SH-SY5Y (cell line): ENCODE results near the gene GPR180.

Experiments
- GATA2 ChIP-seq: IDR thresholded peaks from 2 replicates; pipeline ENCODE4 v1.6.1; 2011; ENCODE audit warnings: mild to moderate bottlenecking, low read depth, low read length
- GATA3 ChIP-seq: IDR thresholded peaks from 2 replicates; pipeline ENCODE4 v1.6.1; 2011; ENCODE audit warnings: low read depth, mild to moderate bottlenecking, low read length, moderate library complexity

GPR180 gene

DNA sequence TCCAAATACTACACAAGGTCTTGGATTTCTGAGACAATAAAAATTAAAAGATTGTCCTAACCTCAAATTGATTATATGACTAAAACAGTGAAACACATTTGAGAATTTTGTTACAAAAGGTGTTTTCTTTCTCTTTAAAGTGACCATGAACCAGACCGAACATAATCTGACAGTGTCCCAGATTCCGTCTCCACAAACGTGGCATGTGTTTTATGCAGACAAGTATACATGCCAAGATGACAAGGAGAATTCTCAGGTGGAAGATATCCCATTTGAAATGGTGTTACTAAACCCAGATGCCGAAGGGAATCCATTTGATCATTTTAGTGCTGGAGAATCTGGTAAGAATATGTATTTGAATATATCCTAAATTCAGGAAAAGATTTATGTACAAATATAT lies 10.4 kb downstream of the GPR180 start:
- TF ChIP-seq GATA3 (no peak), GATA2 (no peak)

GRCh38 chr13:94613051-94613450 lies 11.4 kb downstream of the GPR180 start:
- TF ChIP-seq GATA3 (no peak), GATA2 (no peak)

GRCh38 chr13:94617389-94618000 lies 15.8 kb downstream of the GPR180 start:
- no peak for TF ChIP-seq GATA3
- TF ChIP-seq GATA2, result no peak

- TF ChIP-seq GATA3, result no peak
- TF ChIP-seq GATA2, result no peak
Measured at GRCh38 chr13:94620286-94620896, 18.7 kb downstream of the GPR180 start.

GRCh38 chr13:94622344-94622743 lies 20.7 kb downstream of the GPR180 start:
- TF ChIP-seq GATA3 (no peak), GATA2 (no peak)

GRCh38 chr13:94623316-94623715 lies 21.7 kb downstream of the GPR180 start:
- TF ChIP-seq GATA3 (no peak), GATA2 (no peak)

- TF ChIP-seq GATA2 (no peak), GATA3 (no peak)
Measured at GRCh38 chr13:94630858-94631257, 29.2 kb downstream of the GPR180 start.

GRCh38 chr13:94632226-94632980 lies 30.7 kb downstream of the GPR180 start:
- TF ChIP-seq GATA2 (no peak), GATA3 (no peak)

DNA sequence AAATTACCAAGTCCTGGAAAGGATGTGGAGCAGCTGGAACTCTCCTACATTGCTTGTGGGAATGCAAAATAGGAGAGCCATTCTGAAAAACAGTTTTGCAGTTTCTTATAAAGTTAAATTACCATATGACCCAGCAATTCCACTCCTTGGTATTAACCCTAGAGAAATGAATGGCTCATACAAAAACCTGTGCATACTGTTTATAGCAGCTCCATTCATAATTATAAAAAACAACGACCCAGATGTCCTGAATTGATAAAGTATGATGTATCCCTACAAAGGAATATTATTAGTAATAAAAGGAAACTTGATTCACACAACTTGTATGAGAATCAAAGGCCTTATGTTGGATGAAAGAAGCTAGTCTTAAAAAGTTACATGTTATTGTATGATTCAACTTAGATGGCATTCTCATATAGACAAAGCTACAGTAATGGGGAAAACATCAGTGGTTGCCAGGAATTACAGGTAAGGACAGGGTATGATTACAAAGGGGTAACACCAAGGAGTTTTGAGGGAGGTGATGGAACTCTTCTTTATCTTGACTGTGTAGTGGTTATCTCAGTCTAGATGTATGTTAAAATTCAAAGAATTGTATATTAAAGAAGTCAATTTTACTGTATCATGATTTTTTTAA lies 35.4 kb downstream of the GPR180 start:
- TF ChIP-seq GATA3, result no peak
- TF ChIP-seq GATA2, result no peak

DNA sequence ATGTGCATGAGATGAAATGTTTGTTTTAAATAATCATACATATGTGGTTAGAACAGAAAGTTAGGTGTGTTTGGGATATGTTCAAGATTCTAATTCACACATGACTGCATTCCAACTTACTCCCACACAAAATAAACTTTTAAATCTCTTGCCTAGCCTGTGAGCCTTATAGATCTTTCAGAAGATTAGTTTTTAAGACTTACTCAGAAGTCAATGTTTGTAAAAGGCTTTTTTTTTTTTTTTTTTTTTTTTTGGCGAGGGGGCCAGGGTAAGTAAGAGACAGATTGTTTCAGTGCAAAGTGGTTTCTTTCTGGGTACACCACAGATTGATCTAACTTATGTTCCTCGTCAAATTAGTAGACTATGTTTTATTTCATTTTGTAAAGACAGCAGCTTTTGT lies 39.1 kb downstream of the GPR180 start:
- TF ChIP-seq GATA2, result no peak
- no peak for TF ChIP-seq GATA3

DNA sequence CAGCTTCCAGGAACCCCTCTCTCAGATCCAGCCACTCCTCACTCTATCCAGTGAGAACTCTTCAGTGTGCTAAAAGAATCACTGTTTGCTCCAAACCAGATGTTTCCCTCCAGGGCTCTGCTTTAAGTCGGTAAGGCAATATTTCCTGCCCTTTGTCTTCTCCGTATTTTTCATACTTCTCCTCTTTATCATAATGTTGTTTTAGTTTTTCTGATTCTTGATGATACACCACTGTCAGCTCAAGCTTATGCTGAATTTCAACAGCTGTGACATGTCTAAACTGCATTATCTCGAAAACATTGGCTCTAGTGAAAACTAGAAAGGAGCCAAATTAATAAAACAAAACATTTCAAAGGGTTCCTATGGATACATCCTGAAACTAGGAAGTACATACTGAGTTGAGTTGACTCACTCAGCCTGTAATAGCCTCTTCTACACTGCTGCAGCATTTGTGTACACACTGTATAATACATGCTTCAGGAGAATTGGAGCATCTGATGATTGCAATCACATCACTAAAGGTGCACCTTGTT lies 39.8 kb downstream of the GPR180 start:
- no peak for TF ChIP-seq GATA3
- no peak for TF ChIP-seq GATA2

- no peak for TF ChIP-seq GATA3
- TF ChIP-seq GATA2, result no peak
Measured at GRCh38 chr13:94646904-94647303, 45.2 kb downstream of the GPR180 start.

GRCh38 chr13:94656176-94656575 lies 54.5 kb downstream of the GPR180 start:
- TF ChIP-seq GATA3, result no peak
- no peak for TF ChIP-seq GATA2

GRCh38 chr13:94656766-94657165 lies 55.1 kb downstream of the GPR180 start:
- TF ChIP-seq GATA2, result no peak
- no peak for TF ChIP-seq GATA3

DNA sequence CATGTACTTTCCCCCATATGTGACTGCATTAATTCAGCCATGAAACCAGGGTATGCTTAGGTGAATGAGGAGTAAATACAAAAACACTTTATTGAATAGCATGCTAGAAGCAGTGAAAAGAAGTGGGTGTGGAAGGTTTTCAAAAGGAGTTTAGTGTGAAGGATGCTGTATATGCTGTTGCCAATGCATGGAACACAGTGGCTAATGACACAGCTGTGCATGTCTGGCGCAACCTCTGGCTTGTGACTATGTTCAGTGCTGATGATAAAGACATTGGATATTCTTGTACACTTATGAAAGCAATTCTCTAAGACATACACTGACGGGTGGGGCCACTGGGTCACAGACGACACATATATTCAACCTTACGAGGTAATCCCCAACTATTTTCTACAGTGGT lies 55.5 kb downstream of the GPR180 start:
- TF ChIP-seq GATA2, result no peak
- no peak for TF ChIP-seq GATA3
